B cell (primary cell): ENCODE data around the gene IRX4.

ENCODE experiments used
- EZH2 ChIP-seq: IDR thresholded peaks from 2 replicates; pipeline ENCODE4 v1.6.1; 2012; ENCODE audit warnings: borderline replicate concordance, low read depth, mild to moderate bottlenecking, moderate library complexity, low read length; ENCODE audit not compliant: insufficient read depth, poor library complexity, severe bottlenecking
- TF ChIP-seq, protein P1 (sequence below): fragments of 200-600 bp; IDR thresholded peaks from one replicate; pipeline ENCODE4 v1.8.0; 2022; ENCODE audit warnings: antibody characterized with exemption, mild to moderate bottlenecking

DNA sequence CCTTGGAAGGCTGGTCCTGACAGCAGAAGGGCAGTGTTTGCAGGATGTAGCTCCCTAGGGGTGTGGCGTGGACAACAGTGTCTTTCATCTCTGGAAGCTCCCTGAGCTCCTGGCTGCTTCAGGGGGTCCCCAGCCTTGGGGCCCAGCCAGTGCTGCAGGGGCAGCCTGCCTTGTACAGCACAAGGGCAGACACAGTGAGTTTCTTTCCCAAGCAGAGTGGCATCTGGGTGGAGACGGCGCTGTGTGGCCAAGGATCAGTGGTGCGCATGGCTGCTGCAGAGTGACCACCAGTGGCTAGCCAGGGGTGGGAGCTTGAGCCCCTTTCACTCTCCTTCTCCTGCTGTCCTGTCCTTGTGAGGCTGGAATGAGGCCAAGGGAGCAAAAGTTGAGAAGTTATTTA lies 7.6 kb upstream of the IRX4 start:
- TF ChIP-seq, protein P1, sequence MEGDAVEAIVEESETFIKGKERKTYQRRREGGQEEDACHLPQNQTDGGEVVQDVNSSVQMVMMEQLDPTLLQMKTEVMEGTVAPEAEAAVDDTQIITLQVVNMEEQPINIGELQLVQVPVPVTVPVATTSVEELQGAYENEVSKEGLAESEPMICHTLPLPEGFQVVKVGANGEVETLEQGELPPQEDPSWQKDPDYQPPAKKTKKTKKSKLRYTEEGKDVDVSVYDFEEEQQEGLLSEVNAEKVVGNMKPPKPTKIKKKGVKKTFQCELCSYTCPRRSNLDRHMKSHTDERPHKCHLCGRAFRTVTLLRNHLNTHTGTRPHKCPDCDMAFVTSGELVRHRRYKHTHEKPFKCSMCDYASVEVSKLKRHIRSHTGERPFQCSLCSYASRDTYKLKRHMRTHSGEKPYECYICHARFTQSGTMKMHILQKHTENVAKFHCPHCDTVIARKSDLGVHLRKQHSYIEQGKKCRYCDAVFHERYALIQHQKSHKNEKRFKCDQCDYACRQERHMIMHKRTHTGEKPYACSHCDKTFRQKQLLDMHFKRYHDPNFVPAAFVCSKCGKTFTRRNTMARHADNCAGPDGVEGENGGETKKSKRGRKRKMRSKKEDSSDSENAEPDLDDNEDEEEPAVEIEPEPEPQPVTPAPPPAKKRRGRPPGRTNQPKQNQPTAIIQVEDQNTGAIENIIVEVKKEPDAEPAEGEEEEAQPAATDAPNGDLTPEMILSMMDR = no peak
- TF ChIP-seq EZH2 = no peak
